ENCODE results near the gene CYP4X1.

GRCh38 chr1:47003896-47004403 is 19.5 kb upstream of the CYP4X1 start:
- TF ChIP-seq EZH2phosphoT487 (IDR thresholded peaks at IDR 0.05; ENCODE audit: unreplicated experiment) = no peak
- no peak for TF ChIP-seq EZH2 (IDR thresholded peaks at IDR 0.05; ENCODE audit: low read depth, unreplicated experiment)
- TF ChIP-seq, protein P1, sequence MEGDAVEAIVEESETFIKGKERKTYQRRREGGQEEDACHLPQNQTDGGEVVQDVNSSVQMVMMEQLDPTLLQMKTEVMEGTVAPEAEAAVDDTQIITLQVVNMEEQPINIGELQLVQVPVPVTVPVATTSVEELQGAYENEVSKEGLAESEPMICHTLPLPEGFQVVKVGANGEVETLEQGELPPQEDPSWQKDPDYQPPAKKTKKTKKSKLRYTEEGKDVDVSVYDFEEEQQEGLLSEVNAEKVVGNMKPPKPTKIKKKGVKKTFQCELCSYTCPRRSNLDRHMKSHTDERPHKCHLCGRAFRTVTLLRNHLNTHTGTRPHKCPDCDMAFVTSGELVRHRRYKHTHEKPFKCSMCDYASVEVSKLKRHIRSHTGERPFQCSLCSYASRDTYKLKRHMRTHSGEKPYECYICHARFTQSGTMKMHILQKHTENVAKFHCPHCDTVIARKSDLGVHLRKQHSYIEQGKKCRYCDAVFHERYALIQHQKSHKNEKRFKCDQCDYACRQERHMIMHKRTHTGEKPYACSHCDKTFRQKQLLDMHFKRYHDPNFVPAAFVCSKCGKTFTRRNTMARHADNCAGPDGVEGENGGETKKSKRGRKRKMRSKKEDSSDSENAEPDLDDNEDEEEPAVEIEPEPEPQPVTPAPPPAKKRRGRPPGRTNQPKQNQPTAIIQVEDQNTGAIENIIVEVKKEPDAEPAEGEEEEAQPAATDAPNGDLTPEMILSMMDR (conservative IDR thresholded peaks at IDR 0.05; ENCODE audit: low read depth in 2 of 2) = no peak
- TF ChIP-seq CREB1 (CRISPR knock-in tag; IDR thresholded peaks at IDR 0.05; ENCODE audit: low read depth) = no peak
- TF ChIP-seq POLR2AphosphoS5 (IDR thresholded peaks at IDR 0.05; ENCODE audit: low read depth) = no peak
- TF ChIP-seq, protein P2, sequence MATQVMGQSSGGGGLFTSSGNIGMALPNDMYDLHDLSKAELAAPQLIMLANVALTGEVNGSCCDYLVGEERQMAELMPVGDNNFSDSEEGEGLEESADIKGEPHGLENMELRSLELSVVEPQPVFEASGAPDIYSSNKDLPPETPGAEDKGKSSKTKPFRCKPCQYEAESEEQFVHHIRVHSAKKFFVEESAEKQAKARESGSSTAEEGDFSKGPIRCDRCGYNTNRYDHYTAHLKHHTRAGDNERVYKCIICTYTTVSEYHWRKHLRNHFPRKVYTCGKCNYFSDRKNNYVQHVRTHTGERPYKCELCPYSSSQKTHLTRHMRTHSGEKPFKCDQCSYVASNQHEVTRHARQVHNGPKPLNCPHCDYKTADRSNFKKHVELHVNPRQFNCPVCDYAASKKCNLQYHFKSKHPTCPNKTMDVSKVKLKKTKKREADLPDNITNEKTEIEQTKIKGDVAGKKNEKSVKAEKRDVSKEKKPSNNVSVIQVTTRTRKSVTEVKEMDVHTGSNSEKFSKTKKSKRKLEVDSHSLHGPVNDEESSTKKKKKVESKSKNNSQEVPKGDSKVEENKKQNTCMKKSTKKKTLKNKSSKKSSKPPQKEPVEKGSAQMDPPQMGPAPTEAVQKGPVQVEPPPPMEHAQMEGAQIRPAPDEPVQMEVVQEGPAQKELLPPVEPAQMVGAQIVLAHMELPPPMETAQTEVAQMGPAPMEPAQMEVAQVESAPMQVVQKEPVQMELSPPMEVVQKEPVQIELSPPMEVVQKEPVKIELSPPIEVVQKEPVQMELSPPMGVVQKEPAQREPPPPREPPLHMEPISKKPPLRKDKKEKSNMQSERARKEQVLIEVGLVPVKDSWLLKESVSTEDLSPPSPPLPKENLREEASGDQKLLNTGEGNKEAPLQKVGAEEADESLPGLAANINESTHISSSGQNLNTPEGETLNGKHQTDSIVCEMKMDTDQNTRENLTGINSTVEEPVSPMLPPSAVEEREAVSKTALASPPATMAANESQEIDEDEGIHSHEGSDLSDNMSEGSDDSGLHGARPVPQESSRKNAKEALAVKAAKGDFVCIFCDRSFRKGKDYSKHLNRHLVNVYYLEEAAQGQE (IDR thresholded peaks at IDR 0.05; ENCODE audit: unreplicated experiment) = no peak
- no peak for TF ChIP-seq JUNB (IDR thresholded peaks at IDR 0.05; ENCODE audit: unreplicated experiment)
- TF ChIP-seq NANOG (IDR thresholded peaks at IDR 0.05; ENCODE audit: borderline replicate concordance) = no peak
- TF ChIP-seq ZNF331 (CRISPR knock-in tag; IDR thresholded peaks at IDR 0.05; ENCODE audit: low read depth) = no peak
- no peak for TF ChIP-seq ETS1 (IDR thresholded peaks at IDR 0.05)
